ENCODE measurements around the gene PAFAH1B1.

PAFAH1B1 gene

DNA sequence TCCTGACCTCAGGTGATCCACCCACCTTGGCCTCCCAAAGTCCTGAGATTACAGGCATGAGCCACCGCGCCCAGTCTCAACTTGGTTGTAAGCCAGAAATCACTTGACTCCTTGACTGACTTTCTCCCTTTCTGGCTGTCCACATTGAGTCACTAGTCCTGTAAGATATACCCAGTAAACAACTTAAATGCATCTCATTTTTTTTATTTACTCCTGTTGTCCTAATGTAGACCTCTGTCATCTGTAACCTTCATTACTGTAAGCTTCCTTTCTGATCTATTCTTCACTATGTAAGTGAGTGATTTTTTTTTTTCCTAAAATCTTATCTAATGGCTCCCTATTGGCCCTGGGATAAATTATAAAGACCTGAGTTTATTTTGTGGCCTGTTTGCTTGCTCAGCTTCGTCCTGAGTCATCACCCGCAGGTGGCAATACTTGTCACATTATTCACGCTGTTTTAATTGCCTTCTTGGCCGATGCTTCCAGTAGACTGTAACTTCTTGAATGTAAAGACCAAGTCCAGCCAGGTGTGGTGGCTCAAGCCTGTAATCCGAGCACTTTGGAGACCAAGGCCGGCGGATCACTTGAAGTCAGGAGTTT, 41.0 kb downstream of the PAFAH1B1 start:
- H3K79me2 ChIP-seq (ENCODE audit: control insufficient read depth, low read length), result peaks cover 97% of the 10 kb centered on the region
- peaks cover 31% of the 10 kb centered on the region for H4K20me1 ChIP-seq (ENCODE audit: control insufficient read depth, insufficient read depth, low read depth, low read length)
- H3K36me3 ChIP-seq (ENCODE audit: control insufficient read depth, low read length), result peaks cover 57% of the 10 kb centered on the region
- no peaks in the 10 kb centered on the region for H3K9me3 ChIP-seq (ENCODE audit: control insufficient read depth, insufficient read depth, low read length)
- no peak overlapping the region for H3K4me3 ChIP-seq (ENCODE audit: low read length)
- peaks cover 16% of the 10 kb centered on the region for H3K4me1 ChIP-seq (ENCODE audit: control insufficient read depth, low read length)
- H3F3A ChIP-seq (ENCODE audit: control insufficient read depth, insufficient read depth), result peaks cover 9% of the 10 kb centered on the region; the same call in 1 of the 2 replicates
- TF ChIP-seq CTCF (IDR thresholded peaks at IDR 0.05; ENCODE audit: low read depth, low read length, poor library complexity, severe bottlenecking), result no peak
- TF ChIP-seq EZH2phosphoT487 (IDR thresholded peaks at IDR 0.05; ENCODE audit: borderline replicate concordance, low read length), result no peak
- no peaks in the 10 kb centered on the region for H3K27me3 ChIP-seq (ENCODE audit: control insufficient read depth, low read length)
- no peak overlapping the region for H3K4me2 ChIP-seq (ENCODE audit: low read length)
- no peak overlapping the region for H3K27ac ChIP-seq (ENCODE audit: low read depth, low read length)
- no peaks in the 10 kb centered on the region for H3K9me2 ChIP-seq (replicated peaks; ENCODE audit: control insufficient read depth, low read length)

DNA sequence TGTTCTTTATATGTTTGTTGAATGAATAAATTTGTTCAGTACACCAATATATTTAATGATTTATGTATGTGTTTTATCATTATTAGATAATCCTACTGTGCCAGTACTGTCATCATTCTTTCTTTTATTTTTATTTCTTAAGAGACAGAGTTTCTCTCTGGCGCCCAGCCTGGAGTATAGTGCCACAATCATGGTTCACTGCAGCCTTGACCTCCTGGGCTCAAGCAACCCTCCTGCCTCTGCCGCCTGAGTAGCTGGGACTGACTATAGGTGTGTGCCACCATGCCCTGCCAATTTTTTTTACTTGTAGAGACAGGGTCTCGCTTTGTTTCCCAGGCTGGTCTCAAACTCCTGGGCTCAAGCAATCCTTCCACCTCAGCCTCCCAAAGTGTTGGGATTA, 41.8 kb downstream of the PAFAH1B1 start:
- Histone ChIP-seq H3K4me1 (ENCODE audit: control insufficient read depth, low read length) (peaks cover 8% of the 10 kb centered on the region), H3K36me3 (ENCODE audit: control insufficient read depth, low read length) (peaks cover 59% of the 10 kb centered on the region), H3K9me2 (replicated peaks; ENCODE audit: control insufficient read depth, low read length) (no peaks in the 10 kb centered on the region), H3K27me3 (ENCODE audit: control insufficient read depth, low read length) (no peaks in the 10 kb centered on the region), H4K20me1 (ENCODE audit: control insufficient read depth, insufficient read depth, low read depth, low read length) (peaks cover 25% of the 10 kb centered on the region), H3K79me2 (ENCODE audit: control insufficient read depth, low read length) (peaks cover 96% of the 10 kb centered on the region), H3K9me3 (ENCODE audit: control insufficient read depth, insufficient read depth, low read length) (no peaks in the 10 kb centered on the region), H3K4me3 (ENCODE audit: low read length) (no peak overlapping the region), H3K4me2 (ENCODE audit: low read length) (no peak overlapping the region), H3K27ac (ENCODE audit: low read depth, low read length) (no peak overlapping the region), H3F3A (ENCODE audit: control insufficient read depth, insufficient read depth) (peaks cover 11% of the 10 kb centered on the region; the same call in 1 of the 2 replicates)
- TF ChIP-seq EZH2phosphoT487 (IDR thresholded peaks at IDR 0.05; ENCODE audit: borderline replicate concordance, low read length) (no peak), CTCF (IDR thresholded peaks at IDR 0.05; ENCODE audit: low read depth, low read length, poor library complexity, severe bottlenecking) (no peak)

- peaks cover 24% of the 10 kb centered on the region for H4K20me1 ChIP-seq (ENCODE audit: control insufficient read depth, insufficient read depth, low read depth, low read length)
- H3K9me3 ChIP-seq (ENCODE audit: control insufficient read depth, insufficient read depth, low read length), result no peaks in the 10 kb centered on the region
- peaks cover 4% of the 10 kb centered on the region for H3K4me1 ChIP-seq (ENCODE audit: control insufficient read depth, low read length)
- H3K4me2 ChIP-seq (ENCODE audit: low read length), result no peak overlapping the region
- peaks cover 63% of the 10 kb centered on the region for H3K36me3 ChIP-seq (ENCODE audit: control insufficient read depth, low read length)
- peaks cover 11% of the 10 kb centered on the region; the same call in 1 of the 2 replicates for H3F3A ChIP-seq (ENCODE audit: control insufficient read depth, insufficient read depth)
- no peaks in the 10 kb centered on the region for H3K9me2 ChIP-seq (replicated peaks; ENCODE audit: control insufficient read depth, low read length)
- no peak overlapping the region for H3K27ac ChIP-seq (ENCODE audit: low read depth, low read length)
- TF ChIP-seq EZH2phosphoT487 (IDR thresholded peaks at IDR 0.05; ENCODE audit: borderline replicate concordance, low read length) (no peak), CTCF (IDR thresholded peaks at IDR 0.05; ENCODE audit: low read depth, low read length, poor library complexity, severe bottlenecking) (no peak)
- peaks cover 96% of the 10 kb centered on the region for H3K79me2 ChIP-seq (ENCODE audit: control insufficient read depth, low read length)
- H3K4me3 ChIP-seq (ENCODE audit: low read length), result no peak overlapping the region
- H3K27me3 ChIP-seq (ENCODE audit: control insufficient read depth, low read length), result no peaks in the 10 kb centered on the region
These were observed 42.2 kb downstream of the PAFAH1B1 start for GRCh38 chr17:2635675-2636074.

Measured in DOHH2 (cell line).